Ureter (tissue), 1 donor: ENCODE data around the gene KPRP. TPM values are rescaled to one million over a fixed set of nuclear protein-coding genes. Genes with fewer than 3 reads are reported as not detected.

Source experiments
- DNase-seq: peaks from one replicate; pipeline ENCODE4 v3.0.0-alpha.2; 2020; ENCODE audit warnings: low spot score
- total RNA-seq: library from RNA; stranded (reverse); gene quantifications from one replicate; pipeline ENCODE4 v1.2.4, GENCODE V29; 2023
- donor health status: DM: yes; HTN: yes; CAD: no.

The KPRP gene, protein sequence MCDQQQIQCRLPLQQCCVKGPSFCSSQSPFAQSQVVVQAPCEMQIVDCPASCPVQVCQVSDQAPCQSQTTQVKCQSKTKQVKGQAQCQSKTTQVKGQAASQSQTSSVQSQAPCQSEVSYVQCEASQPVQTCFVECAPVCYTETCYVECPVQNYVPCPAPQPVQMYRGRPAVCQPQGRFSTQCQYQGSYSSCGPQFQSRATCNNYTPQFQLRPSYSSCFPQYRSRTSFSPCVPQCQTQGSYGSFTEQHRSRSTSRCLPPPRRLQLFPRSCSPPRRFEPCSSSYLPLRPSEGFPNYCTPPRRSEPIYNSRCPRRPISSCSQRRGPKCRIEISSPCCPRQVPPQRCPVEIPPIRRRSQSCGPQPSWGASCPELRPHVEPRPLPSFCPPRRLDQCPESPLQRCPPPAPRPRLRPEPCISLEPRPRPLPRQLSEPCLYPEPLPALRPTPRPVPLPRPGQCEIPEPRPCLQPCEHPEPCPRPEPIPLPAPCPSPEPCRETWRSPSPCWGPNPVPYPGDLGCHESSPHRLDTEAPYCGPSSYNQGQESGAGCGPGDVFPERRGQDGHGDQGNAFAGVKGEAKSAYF
- total RNA-seq = not detected

DNA sequence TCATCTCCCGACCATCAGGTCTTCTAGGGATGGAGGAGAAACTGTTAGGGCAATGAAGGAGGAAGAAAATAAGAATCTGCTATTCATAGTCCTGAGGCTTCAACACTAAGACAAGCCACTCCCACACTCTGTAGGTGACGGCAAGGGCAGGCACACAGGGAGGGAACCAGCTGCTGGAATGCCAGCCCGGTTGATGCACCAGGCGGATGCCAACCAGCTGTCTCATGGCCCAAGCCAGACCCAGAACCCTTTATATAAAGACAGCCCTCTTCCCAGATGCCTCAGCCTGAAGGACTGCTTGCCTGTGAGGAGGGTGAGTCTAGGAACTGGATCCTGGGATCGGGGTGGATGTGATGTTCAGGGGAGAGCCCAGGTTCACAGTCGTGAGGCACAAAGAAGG is at the start of gene KPRP:
KPRP (plus strand) TSS at position 279 of the 400 bp plus-strand sequence. CDS start 1,564 bp downstream, outside the sequence.
- no peak for DNase-seq

DNA sequence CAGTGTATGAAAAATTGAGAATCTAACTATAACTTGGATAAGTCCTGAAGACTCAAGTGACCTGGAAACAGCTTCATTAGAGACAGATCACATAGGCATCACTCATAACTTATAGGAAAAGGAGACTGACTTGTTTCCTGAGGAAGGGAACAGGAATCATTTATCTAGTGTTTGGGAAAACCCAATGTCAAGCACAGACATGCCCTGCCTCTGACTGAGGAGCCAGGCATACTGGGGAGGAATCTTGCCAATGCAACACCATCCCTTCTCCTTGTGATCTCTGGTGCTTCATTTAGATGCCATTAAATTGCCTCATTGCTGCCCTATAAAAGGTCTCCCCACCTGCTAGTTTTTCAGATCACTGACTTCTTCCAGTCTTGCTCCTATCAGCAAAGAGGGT is 39.6 kb upstream of the KPRP start:
- DNase-seq = no peak

DNA sequence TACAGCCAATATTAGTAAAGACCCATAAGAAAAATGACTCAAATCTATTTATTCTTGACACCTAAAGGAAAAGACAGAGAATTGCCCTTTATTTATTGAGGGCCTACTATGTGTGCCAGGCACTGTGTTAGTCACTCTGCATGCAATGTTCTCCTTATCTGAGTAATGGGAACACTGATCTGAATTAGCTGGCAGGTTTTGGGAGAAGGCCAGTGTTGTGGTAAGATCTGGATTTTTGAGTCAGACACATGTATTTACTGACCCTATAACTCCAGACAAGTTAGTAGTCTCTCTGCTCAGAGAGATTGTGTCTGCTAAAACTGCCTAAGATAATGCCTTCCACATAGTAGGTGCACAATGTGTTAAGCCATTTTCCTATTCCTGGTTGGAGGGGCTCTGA is 32.6 kb upstream of the KPRP start:
- no peak for DNase-seq

DNA sequence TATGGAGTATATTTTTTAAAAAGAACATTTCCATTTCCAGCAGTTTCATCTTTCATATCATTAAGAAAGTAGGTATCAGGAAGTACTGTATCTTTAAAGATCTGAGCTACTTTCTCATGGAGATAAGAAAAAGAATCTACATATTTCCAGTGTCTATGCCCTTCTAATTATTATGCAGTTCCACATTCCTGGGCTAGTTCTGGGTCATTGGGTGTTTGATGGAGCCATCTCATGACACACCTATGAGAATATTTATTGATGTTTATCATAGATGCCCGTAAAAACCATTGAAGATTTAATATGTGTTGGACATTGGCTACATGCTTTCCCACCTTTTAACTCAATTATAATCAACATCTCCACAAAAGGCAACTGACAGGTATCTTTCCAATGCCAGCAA is 28.8 kb upstream of the KPRP start:
- no peak for DNase-seq

DNA sequence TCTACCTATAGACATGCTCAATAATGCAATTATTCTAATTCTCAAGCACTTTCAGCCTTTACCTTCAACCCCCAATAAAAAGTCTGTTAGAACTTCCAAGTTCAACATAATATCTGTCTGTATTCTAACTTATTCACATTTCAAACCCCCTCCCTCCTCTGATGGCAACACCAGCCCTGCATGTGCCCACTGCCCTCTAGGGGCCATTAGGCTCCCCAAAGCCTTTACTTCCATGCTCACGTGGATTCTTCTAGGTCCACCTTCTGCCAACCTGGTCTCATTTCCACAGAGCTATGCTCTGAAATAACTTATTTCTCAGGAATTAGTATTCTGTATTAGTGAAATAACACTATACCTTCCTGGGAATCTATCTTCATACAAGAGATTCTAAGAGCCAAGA is 22.2 kb upstream of the KPRP start:
- DNase-seq = no peak

DNA sequence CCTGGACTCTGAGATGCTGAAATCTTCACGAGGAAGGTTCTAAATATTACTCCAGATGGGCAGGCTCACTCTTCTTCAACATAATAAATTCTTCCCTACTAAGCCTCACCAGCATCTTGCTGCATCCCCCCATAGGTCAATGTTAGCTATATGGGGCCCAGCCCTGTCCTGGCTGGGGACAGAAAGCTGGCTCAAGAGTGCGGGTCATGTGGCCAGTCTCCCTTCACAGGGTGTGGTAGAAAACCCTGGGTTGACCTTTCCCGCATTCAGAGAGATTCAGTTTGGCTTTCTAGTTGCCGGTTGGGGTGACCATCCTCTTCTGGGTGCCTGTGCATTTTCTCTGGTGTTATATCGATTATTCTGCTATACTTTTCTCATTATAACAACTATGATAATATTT is 19.8 kb upstream of the KPRP start:
- DNase-seq = no peak

DNA sequence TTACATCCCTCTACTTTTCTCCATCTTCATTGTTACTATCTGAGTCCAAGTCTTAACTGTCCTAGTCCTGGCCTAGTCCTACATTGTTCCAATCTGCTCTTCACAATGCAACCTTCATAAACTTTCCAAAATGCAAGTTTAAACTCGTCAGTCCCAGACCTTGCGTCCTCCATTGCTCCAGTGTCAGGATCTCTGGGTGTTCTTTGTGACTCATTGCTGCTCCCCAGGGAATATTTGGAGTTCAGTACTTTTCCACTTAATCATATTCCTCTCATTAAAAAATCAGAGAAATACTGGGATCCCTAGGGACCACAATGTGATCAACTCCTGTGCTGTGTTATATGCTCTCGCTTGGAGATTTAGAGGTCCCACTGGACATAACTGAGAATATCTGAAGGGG is 18.0 kb upstream of the KPRP start:
- DNase-seq = no peak

DNA sequence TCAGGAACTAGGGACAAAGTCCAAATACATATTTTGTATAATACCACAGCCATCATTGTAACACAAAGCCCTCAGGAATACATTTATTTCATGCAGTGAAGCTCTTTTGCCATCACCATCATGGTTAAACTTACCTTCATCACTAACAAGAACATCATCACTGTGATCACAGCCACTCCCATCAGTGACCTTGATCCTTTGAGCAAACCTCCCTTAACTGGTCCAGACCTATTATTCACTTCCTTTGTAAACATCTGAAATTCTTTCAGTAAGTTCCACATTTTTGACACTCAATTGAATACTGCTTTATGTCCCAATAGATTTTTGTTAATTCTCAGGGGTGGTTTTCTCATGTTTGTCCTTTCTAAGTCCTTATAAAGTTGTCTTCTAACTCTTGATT is 16.2 kb upstream of the KPRP start:
- DNase-seq = no peak

DNA sequence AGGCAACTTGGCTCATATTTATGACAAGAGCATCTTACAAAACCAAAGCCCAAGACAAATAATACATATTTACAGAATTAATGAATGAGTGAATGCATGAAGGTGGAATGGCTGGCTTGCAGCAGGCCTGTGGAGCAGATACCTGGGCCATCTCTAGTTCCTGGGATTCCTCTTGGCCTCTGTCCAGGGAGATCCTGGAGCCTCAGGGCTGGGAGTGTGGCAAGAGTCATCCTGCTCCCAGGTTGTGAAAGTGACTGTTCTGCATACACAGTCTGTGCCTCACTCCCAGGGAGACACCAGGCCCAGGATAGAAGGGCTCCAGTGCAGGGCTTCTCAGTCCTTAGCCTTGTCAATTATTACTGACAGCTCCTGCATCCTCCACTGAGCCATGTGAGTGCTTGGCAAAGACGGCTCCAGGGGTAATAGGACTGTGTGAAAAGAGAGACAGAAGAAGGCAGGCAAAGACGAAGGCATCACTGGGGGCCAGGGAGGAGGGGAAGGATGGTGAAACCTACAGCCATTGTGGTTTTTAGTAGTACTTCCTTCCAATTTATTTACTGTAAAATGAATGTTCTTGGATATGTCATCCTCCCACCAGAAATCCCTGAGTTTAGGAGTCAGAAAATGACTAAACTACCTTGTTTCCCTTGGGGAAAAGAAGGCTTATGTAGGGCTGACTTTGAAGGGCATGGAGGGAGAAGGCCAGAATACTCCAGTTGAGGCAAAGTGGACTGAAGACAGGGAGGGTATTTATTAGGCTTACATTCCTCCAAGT is 14.3 kb upstream of the KPRP start:
- no peak for DNase-seq

DNA sequence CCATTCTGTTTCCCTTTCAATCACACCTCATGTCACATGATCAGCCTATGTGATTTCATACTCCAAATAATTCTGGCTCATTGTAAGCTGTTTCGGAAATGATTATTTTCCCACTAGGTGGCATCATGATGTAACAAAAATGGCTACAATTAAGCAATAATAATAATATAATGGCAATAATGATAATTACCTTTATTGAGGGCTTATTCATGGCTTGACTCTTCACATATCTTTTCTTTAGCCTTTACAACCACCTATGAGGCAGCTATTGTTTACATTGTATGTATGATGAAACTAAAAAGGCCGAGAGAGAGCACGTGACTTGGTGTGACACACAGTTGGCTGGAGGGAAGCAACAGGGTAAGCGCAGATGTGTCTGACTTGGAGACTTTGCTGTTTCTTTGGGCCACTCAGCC is 12.5 kb upstream of the KPRP start:
- DNase-seq = no peak

DNA sequence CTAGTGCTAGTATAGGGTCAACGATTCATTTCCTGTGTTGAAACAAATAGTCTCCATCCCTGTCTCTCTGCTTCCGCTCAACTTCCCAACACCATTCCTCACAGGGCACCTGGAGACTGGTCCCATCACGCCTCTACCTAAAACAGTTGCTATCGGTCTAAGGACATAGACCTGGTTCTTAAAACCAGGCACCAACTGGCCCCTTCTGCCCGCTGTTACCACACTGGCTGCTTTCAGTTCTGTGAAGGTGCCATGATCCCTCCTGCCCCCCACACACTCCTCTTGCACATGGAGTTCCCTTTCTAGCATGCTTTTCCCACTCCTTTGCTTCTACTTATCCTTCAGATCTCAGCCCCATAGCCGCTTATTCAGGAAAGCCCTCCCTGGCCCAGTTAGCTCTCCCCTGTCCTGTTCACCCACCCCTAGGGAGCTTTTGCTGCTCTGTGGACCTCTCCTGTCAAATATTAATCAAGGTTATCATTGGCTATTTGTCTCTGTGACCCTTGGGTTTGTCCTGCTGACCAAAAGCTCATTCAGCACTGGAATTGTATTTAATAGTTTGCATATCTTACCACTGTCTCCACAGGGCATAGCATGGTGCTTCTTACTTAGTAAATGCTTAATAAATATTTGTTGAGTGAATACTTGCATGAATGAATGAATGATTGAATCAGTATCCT is 11.9 kb upstream of the KPRP start:
- no peak for DNase-seq

DNA sequence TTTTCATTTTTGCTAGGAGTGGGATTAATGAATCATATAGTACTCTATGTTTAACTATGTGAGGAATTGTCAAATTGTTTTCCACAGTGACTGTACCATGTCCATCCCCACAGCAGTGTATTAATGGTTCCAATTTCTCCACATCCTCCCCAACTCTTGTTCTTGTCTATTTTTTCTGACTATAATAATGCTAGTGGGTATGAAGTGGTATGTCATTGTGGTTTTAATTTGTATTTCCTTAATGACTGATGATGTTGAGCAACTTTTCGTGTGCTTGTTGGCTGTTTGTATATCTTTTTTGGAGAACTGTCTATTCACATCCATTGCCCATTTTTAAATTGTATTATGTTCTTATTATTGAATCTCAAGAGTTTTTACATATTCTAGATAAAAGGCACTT is 10.0 kb upstream of the KPRP start:
- DNase-seq = no peak

DNA sequence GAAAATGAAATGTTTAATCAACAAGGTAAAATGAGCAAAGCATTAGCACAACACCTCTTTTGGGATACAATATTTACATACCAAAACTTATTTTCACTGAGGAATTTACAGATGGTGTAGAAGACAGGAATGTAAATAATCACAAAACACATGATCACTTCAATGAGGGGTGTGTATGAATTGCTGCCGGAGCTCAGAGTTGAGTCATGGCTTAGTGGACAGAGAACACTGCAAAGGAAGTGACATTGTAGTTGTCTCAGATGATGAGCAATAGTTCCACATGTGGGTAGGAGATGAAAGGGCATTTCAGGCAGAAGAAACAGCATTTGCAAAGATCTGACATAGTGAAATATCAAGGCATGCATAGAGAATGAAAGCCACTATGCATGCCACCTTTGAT is 5.6 kb upstream of the KPRP start:
- no peak for DNase-seq

DNA sequence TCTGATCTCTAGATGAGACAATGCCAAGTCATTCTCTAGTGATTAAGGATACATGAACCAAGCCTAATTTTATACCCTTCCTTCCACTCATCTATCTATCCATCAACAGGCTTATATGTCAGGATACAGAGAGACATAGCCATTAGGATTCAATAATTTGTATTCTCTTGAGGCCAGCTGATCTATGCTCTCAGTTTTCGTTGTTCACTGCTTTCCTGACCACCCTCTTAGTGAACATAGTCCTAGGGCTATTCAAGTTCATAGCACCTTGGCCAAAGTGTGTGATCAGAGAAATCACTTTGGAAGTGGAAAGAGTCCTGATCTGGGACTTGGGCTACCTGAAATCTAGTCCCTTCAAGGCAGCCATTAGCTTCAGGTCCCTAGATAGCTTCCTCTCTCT is 4.2 kb upstream of the KPRP start:
- DNase-seq = no peak

DNA sequence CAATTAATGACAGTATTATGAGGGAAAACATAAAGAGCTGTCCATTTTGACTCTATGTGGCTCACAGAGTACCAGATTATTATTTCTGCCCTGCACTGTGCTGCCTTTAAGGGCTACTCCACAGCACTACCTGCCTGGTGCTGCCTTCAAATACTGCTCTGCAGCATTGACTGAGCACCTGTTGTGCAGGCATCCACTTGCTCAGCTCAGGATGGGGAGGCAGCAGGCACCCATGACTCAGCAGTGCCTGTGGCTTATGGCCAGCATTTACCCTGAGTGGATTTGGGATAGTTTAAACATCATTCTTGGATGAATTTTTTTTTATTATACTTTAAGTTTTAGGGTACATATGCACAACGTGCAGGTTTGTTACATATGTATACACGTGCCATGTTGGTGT is 953 bp upstream of the KPRP start:
- no peak for DNase-seq

DNA sequence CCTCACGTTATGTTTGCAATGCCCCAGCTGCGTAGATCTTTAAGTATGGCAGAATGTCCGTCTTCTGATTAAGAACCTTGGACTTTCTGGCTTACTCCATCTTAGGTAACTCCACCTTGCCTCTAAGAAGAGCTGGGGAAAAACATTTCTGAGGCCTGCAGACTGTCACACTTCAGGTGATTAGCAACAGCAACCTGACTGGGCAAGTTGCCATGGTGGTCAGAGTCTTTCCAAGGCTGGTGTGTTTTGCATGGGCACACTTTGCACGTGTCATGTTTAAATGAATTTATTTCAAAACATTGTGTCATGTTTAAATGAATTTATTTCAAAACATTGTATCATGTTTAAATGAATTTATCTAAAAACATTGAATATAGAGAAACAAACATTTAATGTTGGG is 811 bp downstream of the KPRP start:
- no peak for DNase-seq

DNA sequence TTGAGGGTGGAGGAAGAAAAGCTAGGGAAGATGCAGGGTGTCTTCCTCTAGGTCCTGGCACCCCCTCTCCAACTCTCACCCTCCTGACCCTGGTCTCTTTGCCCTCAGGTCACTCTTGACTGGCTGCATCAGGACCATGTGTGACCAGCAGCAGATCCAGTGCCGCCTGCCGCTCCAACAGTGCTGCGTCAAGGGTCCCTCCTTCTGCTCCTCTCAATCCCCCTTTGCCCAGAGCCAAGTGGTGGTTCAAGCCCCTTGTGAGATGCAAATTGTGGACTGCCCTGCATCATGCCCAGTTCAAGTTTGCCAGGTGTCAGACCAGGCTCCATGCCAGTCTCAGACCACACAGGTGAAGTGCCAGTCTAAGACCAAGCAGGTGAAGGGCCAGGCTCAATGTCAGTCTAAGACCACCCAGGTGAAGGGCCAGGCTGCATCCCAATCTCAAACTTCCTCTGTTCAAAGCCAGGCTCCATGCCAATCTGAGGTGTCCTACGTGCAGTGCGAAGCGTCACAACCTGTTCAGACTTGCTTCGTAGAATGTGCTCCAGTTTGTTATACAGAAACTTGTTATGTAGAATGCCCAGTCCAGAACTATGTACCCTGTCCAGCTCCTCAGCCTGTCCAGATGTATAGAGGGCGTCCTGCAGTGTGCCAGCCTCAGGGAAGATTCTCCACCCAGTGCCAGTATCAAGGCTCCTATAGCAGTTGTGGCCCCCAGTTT is 1.8 kb downstream of the KPRP start:
- peak; percentile 73 for DNase-seq

DNA sequence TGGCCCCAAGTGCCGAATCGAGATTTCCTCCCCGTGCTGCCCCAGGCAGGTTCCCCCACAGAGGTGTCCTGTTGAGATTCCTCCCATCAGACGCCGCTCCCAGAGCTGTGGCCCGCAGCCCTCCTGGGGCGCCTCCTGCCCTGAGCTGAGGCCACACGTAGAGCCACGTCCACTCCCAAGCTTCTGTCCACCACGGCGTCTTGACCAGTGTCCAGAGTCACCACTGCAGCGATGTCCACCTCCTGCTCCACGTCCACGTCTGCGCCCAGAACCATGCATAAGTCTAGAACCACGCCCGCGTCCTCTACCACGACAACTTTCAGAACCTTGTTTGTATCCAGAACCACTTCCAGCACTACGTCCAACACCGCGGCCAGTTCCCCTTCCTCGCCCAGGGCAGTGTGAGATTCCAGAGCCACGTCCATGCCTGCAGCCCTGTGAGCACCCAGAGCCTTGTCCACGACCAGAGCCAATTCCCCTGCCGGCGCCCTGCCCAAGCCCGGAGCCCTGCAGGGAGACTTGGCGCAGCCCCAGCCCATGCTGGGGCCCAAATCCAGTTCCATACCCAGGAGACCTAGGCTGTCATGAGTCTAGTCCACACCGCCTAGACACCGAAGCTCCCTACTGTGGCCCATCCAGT is 2.8 kb downstream of the KPRP start:
- DNase-seq = no peak

DNA sequence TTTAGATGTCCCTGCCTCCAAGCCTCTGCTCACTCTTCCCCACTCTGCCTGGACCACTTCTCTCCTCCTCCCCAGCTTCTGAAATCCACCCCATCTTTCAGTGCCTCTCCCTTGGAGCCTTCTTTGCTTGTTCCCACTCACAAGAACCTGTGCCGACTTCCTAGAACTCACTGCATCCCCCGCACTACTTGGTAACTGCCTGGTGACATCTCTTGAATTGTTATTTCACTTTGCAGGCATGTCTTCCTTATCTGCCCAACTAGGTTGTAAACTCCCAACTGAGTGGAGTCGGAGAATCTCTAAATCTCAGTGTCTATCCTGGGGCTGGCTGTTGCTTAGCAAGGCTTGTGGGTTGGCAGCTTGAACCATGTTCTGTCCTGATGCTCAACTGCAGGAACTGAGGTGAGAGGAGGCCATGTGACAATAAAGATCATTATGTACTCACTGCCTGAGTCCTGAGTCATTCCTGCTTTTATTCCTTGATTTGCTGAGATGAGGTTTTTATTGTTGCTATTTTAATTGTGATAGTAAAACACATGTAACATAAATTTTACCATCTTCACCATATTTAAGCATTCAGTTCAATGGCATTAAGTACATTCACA is 3.9 kb downstream of the KPRP start:
- no peak for DNase-seq

DNA sequence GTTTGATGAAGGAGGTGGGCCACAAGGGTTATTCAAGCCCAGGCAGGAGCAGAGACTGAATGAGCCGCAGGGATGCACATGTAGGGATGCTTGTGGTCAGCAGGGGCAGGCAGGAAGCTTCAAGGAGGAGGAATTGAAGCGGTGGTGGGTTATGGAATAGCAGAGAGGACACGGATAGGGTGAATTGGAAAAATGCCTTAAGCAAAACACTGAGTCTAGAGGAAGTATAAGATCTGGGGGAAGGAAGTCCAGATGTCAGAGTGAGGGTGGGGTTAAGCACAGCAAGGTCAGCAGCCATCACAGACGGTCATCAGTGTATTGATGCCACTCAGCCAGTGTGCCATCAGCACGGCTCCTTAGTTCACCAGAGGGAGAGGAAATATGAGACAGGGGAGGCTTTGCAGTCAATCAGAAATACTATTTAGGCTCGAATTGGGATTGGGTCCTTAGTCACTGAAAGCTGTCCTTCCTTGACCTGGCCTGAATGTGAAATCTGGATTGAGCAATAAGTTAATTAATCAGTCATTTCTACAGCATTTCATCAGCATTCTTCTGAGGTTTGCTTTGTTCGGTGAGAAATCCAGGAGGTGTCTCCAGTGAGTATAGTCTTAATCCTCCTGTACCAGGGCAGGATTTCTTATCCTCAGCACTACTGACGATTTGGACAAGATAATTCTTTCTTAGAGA is 11.2 kb downstream of the KPRP start:
- no peak for DNase-seq
